HG02970 (cell line): ENCODE results near the gene CCDC152.
"Not testable (repeated sequence)": the region's sequence is repeated elsewhere in the genome, so short reads cannot be mapped to it uniquely, and the experiment has no call there.

ENCODE experiments used
- ATAC-seq: cut with Tn5 transposase; IDR thresholded peaks from one replicate; pipeline ENCODE4 v1.9.1; 2021; ENCODE audit warnings: mild to moderate bottlenecking, moderate library complexity, moderate number of reproducible peaks; ENCODE audit not compliant: unreplicated experiment, low FRiP score

CCDC152 gene

GRCh38 chr5:42843675-42844292 is 87.2 kb downstream of the CCDC152 start:
- ATAC-seq = no peak

GRCh38 chr5:42844408-42844807 is 87.8 kb downstream of the CCDC152 start:
- not testable (repeated sequence) for ATAC-seq

- no peak for ATAC-seq
These were observed 91.9 kb downstream of the CCDC152 start for GRCh38 chr5:42848545-42848944.

GRCh38 chr5:42851481-42851880 is 94.9 kb downstream of the CCDC152 start:
- ATAC-seq = no peak
